H1 (cell line): ENCODE data around the gene MCOLN3. TPM values are rescaled to one million over a fixed set of nuclear protein-coding genes. Genes with fewer than 3 reads are reported as not detected.

Experiments
- CTBP2 ChIP-seq: IDR thresholded peaks from 2 replicates; pipeline ENCODE4 v1.7.0; 2011; ENCODE audit warnings: borderline replicate concordance, mild to moderate bottlenecking, moderate library complexity, mixed read lengths, low read length; ENCODE audit not compliant: insufficient read depth, insufficient read length
- FOSL1 ChIP-seq: IDR thresholded peaks from 2 replicates; pipeline ENCODE4 v1.6.1; 2011; ENCODE audit warnings: mild to moderate bottlenecking, low read depth, low read length, moderate library complexity; ENCODE audit not compliant: insufficient read depth
- GTF2F1 ChIP-seq: IDR thresholded peaks from 2 replicates; pipeline ENCODE4 v1.6.1; 2012; ENCODE audit warnings: low read depth, low read length, improper control_type of control experiment, borderline replicate concordance
- POLR2AphosphoS5 ChIP-seq: IDR thresholded peaks from 2 replicates; pipeline ENCODE4 v1.6.1; 2011; ENCODE audit warnings: low read depth, low read length
- SIX5 ChIP-seq: IDR thresholded peaks from 2 replicates; pipeline ENCODE4 v1.6.1; 2011; ENCODE audit warnings: mild to moderate bottlenecking, low read depth, low read length
- TAF1 ChIP-seq: IDR thresholded peaks from 2 replicates; pipeline ENCODE4 v1.6.1; 2011; ENCODE audit warnings: mild to moderate bottlenecking, low read depth, low read length
- polyA plus RNA-seq, 7 experiments: library from polyadenylated mRNA; depleted of rRNA in 3 of 7; stranded (reverse) in 5 of 7; unstranded in 2 of 7; fragments of >200 nt in 5 of 7; fragments of 200-250 nt in 2 of 7; gene quantifications; 1 replicate in 5 of 7; 2 replicates in 1 of 7; 4 replicates in 1 of 7; pipeline versions ENCODE4 v1.2.1 to v1.2.3, GENCODE V29; 2011 to 2013; ENCODE audit warnings: missing spikeins in 2 of 7, mixed read lengths in 2 of 7
- total RNA-seq: library from RNA; stranded (reverse); fragmentation: NEBNext Ultra II Directional; extraction: Animal tissue kit (Norgen Biotek cat#: 25700); gene quantifications from 2 replicates; pipeline ENCODE4 v1.2.1, GENCODE V29; 2021
- TF ChIP-seq, protein P1 (sequence below): IDR thresholded peaks from 2 replicates; pipeline ENCODE4 v1.6.1; 2011; ENCODE audit warnings: low read depth, mild to moderate bottlenecking, low read length; ENCODE audit not compliant: insufficient read depth

The MCOLN3 gene
- total and polyA plus RNA-seq, 2 of the 8 experiments (the other 6 are each of a cell fraction or from before 2014, with no cell fraction given): 3.8 to 4.9 TPM

DNA sequence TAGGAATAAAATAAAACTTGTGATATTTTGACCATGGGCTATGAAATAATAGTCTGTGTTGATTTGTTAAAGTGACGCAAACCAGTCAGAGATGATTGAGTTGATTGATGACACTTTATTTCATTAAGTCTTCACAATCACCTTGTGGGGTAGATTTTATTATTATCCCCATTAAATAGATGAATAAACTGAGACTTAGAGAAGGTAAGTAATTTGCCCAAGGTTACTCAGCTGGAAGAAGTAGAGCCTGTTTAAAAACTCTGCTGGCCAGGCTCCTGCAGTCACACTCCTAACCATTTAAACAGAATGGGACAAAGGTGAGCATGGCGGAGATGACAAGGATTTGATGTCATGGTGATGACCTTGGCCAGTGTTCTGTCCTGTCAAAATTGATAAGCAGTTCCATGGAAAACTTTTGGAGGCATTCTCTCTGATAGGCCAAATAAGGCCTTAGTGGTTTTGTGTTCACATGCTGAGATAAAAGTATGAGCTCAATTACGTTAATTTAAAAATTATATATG lies 22.7 kb upstream of the MCOLN3 start (continued):
- TF ChIP-seq, protein P1, sequence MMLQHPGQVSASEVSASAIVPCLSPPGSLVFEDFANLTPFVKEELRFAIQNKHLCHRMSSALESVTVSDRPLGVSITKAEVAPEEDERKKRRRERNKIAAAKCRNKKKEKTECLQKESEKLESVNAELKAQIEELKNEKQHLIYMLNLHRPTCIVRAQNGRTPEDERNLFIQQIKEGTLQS: no peak
- TF ChIP-seq SIX5 (no peak), POLR2AphosphoS5 (no peak), CTBP2 (no peak), FOSL1 (no peak), GTF2F1 (no peak), TAF1 (no peak)
